HFF-Myc (cell line): ENCODE results near the gene OR56B4.

Experiments used
- DNase-seq: peaks from one replicate; pipeline ENCODE4 v3.0.0-alpha.2; 2011; ENCODE audit warnings: low read depth; ENCODE audit errors: extremely low read depth
- H3K4me3 ChIP-seq: replicated peaks from 2 replicates; pipeline ENCODE4 v1.5.1; 2011; ENCODE audit warnings: low read depth, mild to moderate bottlenecking, control low read depth, low read length
- TF ChIP-seq, protein P1 (sequence below): IDR thresholded peaks from 2 replicates; pipeline ENCODE4 v1.5.1; 2012; ENCODE audit warnings: mild to moderate bottlenecking, low read depth, low read length, control low read depth; ENCODE audit errors: missing control alignments

OR56B4 gene

DNA sequence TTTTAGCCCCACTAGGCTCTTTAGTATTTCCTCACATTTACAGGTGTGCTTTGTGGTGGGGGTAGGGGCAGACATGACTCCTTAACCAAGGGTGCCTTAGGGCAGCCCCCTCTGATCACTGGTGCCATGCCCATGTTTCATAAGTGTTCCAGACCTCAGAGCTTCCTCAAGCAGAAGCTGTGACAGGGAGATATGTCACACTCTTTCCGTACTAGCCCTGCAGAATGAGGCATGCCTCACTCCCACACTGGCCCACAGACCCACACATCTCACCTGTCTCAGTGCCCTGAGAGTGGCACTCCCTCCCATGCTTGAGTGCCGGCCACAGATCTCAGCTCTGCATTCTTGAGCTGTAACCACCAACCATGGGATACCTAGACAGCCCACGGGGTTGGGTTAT lies 22.9 kb upstream of the OR56B4 start:
- TF ChIP-seq, protein P1, sequence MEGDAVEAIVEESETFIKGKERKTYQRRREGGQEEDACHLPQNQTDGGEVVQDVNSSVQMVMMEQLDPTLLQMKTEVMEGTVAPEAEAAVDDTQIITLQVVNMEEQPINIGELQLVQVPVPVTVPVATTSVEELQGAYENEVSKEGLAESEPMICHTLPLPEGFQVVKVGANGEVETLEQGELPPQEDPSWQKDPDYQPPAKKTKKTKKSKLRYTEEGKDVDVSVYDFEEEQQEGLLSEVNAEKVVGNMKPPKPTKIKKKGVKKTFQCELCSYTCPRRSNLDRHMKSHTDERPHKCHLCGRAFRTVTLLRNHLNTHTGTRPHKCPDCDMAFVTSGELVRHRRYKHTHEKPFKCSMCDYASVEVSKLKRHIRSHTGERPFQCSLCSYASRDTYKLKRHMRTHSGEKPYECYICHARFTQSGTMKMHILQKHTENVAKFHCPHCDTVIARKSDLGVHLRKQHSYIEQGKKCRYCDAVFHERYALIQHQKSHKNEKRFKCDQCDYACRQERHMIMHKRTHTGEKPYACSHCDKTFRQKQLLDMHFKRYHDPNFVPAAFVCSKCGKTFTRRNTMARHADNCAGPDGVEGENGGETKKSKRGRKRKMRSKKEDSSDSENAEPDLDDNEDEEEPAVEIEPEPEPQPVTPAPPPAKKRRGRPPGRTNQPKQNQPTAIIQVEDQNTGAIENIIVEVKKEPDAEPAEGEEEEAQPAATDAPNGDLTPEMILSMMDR, result no peak
- no peak for DNase-seq

DNA sequence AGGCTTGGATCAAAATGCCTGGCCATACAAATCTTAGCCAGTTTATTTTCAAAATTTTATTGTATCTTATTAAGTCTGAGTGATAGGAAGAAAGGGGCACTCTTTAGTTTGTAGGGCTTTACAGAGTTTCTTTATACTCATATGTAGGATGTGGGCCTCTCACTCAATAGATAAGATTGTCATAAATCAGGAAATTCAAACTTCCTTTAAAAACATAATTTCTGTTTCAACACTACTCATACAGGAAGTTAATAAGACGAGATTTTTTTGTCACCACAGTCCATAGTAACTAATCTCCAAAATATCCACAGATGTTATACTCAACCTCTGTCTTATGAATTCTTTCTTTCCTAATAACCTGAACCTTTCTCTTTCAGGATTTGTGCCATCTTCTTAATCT lies 13.3 kb upstream of the OR56B4 start:
- H3K4me3 ChIP-seq, result no peak overlapping the region
- TF ChIP-seq, protein P1, result no peak
- DNase-seq, result no peak

More for the DNA sequence above, 22.9 kb upstream of the OR56B4 start:
- H3K4me3 ChIP-seq, result no peak overlapping the region

DNA sequence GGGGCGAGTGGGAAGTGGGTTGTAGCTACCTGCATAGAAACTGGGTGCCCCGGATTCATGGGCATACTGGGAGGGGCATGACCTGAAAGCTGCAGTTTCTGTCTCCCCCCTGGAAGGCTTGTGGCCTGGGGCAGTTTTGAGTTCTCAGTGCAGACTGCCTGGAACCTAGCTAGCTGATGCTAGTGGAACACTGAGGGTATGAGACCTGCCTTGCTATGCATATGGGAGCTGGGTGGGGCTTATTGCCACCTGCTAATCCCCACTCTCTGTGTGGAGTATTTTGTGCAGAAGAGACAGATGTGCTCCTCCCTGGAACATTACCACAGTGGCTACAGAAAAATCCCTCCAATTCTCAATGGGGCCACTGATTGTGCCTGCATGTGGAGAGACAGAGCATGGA lies 11.7 kb upstream of the OR56B4 start:
- TF ChIP-seq, protein P1, result no peak
- no peak for DNase-seq
- H3K4me3 ChIP-seq, result no peak overlapping the region

DNA sequence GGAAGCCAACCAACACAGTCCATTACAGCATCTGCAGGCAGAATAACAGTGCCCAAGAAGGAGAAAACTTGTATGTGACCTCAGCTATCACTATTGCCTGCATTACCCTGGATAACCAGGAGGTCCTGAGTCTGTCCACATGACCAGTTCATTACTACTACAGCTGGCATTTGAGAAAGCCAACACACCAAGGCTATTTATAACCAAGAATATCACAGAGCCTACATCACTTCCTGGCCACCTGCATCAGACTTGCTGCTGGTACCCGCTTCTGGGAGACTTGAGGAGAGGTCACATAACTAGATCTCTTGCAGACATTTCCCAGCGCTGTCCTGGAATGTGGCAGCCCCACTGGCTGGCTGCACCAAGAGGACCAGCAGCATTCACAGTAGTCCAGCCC lies 11.1 kb upstream of the OR56B4 start:
- H3K4me3 ChIP-seq, result no peak overlapping the region
- TF ChIP-seq, protein P1, result no peak
- no peak for DNase-seq

DNA sequence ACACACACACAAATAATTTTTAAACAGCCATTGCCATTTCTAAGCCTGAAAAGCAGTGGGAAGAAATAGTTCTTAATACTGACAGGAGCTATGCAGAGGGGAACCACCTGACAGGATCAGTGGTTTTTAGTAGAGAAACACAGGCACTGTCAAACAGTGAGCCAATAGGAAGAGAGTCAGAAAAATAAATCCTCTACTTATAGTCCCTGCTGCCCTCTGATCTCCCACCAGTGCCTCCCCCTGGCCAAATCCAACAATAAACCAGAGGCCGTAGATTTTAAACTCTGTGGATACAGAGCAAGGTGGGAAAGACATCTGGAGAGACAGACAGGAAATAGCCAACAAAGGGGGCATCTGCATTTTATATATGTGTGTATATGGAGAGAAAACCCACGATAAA lies 7.9 kb upstream of the OR56B4 start:
- H3K4me3 ChIP-seq, result no peak overlapping the region
- TF ChIP-seq, protein P1, result no peak
- no peak for DNase-seq

DNA sequence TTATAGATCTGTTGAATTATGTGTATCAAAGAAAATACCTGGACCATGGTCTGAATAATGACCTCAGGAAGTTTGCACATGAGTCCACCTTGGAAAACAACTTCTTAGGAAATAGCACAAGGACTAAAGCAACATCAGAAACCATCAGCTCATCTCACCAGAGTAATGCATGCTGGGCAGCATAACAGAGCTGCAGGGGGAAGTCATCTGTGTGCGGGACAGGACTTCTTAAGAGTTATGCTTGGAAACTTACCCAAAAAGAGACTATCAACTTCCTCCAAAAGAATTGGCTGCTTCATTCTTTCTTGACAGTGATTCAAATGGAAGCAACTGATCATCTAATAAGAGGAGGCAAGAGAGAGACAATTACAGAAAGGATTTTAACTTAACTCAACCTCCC lies 2.5 kb downstream of the OR56B4 start:
- DNase-seq, result no peak
- TF ChIP-seq, protein P1, result no peak
- no peak overlapping the region for H3K4me3 ChIP-seq

DNA sequence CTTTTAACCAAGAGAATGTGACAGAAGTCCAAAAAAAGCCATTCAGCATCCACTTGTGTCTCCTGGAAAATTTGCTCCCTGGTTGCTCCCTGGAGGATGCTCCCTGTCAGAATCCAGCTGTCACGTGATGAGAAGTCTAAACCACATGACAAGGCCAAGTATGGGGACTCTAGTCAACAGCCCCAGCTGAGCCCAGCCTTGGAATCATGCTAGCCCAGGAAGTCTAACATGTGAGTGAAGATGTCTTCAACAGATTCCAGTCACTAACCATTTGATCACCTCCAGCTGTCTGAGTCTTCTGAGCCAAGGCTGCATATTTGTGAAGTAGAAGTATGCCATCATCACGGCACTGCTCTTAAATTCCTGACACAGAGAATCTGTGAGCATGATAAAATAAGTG lies 4.2 kb downstream of the OR56B4 start:
- H3K4me3 ChIP-seq, result no peak overlapping the region
- TF ChIP-seq, protein P1, result no peak
- DNase-seq, result no peak
